ENCODE measurements around the gene ULK4.

DNA sequence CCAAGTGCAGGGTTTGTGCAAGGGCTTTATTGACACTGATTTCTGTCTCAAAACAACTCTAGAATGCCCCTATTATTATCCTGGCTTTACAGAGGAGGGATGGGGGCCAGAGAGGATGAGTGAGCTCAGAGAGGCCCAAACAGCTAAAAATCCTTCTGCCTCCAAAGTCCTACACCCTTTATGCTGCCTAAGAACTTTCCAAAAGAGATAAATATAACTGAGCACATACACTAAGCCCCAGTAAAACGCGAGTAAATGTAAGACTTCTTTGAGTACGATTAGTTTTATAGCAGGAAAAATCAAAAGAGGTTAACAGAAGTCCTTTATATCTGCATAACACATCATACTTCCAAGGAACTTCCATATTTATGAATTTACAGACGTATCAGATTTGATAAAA is 613.5 kb downstream of the ULK4 start:
- TF ChIP-seq CTCF (IDR thresholded peaks at IDR 0.05) (no peak), POLR2A (IDR thresholded peaks at IDR 0.05) (no peak), POLR2AphosphoS5 (IDR thresholded peaks at IDR 0.05) (no peak)
